ENCODE data around the gene CCDC134. TPM values are rescaled to one million over a fixed set of nuclear protein-coding genes. Genes with fewer than 3 reads are reported as not detected.
"Not testable (repeated sequence)": the region's sequence is repeated elsewhere in the genome, so short reads cannot be mapped to it uniquely, and the experiment has no call there.

Gene CCDC134
- total RNA-seq, 1 donor from 2014 or later = 18.4 TPM

- intact Hi-C loops (cut with micrococcal nuclease) = loop anchor here (1.0 to 5.0 kb wide), 2 partner anchors 36 to 119 kb away; no protein-coding TSS in a partner anchor
These were observed 21.2 kb downstream of the CCDC134 start for GRCh38 chr22:41821471-41822316.

DNA sequence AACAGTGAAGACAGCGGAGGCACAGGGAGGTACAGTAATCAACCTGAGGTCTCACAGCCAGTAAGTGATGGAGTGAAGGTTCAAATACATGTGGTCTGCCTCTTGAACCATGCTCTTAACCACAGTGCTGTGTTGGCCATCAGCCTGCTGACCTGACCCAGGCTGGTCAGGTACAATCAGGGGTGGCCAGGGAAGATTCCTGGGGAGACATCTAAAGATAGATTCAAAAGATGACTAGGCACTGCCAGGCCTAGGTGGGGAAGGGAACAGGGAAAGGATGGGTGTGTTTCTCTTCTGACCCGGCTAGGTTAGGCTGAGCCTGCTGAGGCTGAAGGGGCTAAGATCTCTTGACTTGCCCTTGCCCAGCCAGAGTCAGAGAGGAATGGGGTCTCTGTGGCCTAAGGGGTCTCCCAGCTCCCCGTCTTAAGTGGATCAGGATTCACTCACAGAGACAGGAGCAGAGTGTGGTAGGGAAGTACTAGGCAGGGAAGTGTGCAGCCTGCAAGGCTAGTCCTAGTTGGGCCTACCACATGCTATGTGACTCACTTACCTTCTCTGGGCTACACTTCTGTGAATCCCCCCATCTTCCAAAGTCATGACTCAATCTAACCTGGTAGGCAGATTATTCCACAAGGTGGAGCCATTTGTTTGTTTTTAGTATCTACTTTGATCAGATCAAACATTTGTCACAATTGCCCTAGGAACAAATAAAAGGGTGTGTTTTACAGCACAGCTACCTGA lies 22.0 kb downstream of the CCDC134 start:
- intact Hi-C loops (cut with micrococcal nuclease) = loop anchor here (1.0 to 5.0 kb wide), 2 partner anchors 35 to 118 kb away; no protein-coding TSS in a partner anchor

- intact Hi-C loops (cut with micrococcal nuclease) = loop anchor here (5.0 kb wide), 1 partner anchor 34 kb away; no protein-coding TSS in a partner anchor
These were observed 23.3 kb downstream of the CCDC134 start for GRCh38 chr22:41823797-41824196.

DNA sequence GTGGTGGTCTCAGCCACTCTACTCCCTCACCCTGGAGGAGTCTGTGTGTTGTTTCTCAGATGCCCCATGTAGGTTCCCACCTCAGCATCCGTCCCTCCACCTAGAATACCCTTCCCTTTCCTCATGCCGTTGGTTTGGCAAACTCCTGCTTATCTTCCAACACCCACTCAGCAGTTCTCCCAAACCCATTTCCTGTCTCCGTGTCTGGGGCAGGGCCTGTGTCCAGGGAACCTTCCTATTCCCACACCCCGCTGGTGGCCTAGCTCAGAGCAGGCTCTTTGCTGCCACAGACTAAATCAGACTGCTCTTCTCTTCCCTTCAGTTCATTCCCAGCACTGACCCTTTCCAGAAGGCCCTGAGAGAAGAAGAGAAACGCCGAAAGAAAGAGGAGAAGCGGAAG lies 24.9 kb downstream of the CCDC134 start:
- intact Hi-C loops (cut with micrococcal nuclease) = no loop called here

- intact Hi-C loops (cut with micrococcal nuclease) = no loop called here
These were observed 25.5 kb downstream of the CCDC134 start for GRCh38 chr22:41826021-41826420.

DNA sequence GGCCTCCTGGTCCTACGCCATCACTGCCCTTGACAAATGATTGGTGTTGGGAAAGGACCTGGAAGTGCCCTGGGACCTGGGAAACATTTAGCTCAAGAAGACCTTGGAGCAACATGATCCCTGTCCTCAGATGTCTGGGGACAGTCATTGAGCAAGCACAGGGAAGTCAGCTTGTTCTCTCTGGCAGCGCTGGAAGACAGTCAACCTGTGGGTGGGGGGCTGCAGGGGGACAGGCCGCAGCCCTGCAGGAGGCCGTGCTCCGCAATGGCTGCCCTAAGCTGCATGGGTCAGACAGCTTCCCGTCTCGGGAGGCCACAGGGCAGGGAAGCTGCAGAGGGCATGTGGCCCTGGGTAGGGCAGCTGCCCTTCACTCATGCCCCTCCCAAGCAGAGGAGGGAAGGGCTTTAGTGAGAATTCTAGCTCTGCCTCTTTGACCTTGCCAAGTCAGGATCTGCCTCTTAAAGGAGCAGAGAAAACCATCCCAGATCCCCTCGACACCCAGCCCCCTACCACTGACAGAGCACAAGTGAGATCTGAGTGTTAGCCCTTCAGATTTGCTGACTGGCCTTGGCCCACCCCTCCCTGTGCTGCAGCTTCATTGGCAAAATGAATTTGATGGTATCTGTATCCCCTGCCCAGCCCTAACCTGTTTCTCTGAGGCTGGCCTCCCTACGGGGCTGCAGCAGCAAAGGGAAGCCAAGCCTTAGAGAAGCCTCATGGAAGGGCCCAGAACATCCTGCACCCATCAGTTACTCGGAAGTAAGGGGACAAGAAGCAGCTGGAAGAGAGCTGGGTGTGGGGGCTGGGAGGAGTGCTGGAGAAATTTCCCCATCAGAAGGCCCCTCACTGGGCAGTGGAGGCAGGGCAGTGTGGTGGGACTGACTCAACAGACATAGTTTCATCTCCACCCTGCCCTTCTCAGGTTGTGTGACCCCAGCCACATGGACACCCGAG lies 26.2 kb downstream of the CCDC134 start:
- intact Hi-C loops (cut with micrococcal nuclease) = no loop called here

DNA sequence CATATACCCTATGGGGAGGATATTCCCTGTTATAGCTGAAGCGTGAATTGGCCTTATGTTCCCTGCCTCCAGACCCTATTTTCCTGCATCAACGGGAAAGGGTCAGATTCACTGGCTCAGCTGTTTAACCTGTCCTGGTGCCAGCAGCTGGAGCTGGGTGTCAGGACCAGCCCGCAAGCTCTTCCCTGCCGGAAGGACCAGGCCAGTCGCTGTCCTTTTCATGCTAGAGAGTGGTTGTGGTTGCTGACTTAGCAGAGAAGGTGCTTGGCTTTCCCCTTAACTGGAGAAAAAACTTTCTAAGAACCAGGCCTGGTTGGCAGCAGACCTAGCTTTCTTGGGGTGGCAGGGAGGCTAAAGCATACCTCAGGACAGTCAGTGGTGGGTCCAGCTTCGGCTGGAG lies 27.2 kb downstream of the CCDC134 start:
- intact Hi-C loops (cut with micrococcal nuclease) = no loop called here

- intact Hi-C loops (cut with micrococcal nuclease) = no loop called here
These were observed 28.0 kb downstream of the CCDC134 start for GRCh38 chr22:41828516-41828915.

- intact Hi-C loops (cut with micrococcal nuclease) = loop anchor here (5.0 kb wide), 1 partner anchor 48 kb away; no protein-coding TSS in a partner anchor
These were observed 29.7 kb downstream of the CCDC134 start for GRCh38 chr22:41830174-41830573.

- intact Hi-C loops (cut with micrococcal nuclease) = loop anchor here (5.0 kb wide), 1 partner anchor 49 kb away; no protein-coding TSS in a partner anchor
These were observed 30.9 kb downstream of the CCDC134 start for GRCh38 chr22:41831383-41831782.

GRCh38 chr22:41831828-41832552 lies 31.5 kb downstream of the CCDC134 start:
- intact Hi-C loops (cut with micrococcal nuclease) = loop anchor here (5.0 kb wide), 1 partner anchor 50 kb away; no protein-coding TSS in a partner anchor

DNA sequence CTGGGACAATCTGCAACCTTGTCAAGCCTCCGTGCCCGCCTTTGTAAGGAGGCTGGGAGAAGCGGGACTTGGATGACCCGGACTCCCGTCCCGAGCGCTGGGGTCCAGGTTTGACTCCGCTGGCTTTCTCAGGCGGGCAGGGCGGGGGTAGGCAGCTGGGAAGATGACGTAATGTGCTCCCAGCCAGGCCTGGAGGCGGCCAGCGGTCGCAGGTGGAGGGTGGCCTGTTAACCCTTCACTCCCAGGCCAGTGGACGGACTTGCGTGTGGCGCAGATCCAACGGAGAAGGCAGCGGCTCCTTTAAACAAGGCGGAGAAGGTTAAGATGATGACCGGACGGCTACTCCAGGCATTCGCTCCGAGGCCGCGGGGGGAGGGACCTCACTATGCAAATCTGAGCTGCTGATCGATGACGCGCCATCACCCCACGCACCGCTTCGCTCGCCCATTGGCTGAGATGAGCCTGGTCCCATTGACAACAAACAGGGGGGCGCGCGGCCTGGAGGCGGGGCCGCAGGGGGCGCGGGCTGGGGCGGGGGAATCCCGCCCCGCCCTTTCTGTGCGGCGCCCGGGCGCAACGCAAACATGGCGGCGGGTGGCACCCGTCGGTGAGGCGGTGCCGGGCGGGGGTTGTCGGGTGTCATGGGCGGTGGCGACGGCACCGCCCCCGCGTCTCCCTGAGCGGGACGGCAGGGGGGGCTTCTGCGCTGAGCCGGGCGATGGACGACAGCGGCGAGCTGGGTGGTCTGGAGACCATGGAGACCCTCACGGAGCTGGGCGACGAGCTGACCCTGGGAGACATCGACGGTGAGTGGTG lies 32.3 kb downstream of the CCDC134 start, which contains the start of gene SREBF2:
Gene SREBF2 (plus strand): TSS at position 553 of the 816 bp plus-strand sequence. CDS start 166 bp downstream, at position 719.
- intact Hi-C loops (cut with micrococcal nuclease) = loop anchor here (1.0 to 5.0 kb wide), 4 partner anchors 25 to 114 kb away; no protein-coding TSS in a partner anchor

GRCh38 chr22:41833369-41834004 lies 33.0 kb downstream of the CCDC134 start:
- intact Hi-C loops (cut with micrococcal nuclease) = loop anchor here (1.0 to 5.0 kb wide), 4 partner anchors 24 to 113 kb away; no protein-coding TSS in a partner anchor

DNA sequence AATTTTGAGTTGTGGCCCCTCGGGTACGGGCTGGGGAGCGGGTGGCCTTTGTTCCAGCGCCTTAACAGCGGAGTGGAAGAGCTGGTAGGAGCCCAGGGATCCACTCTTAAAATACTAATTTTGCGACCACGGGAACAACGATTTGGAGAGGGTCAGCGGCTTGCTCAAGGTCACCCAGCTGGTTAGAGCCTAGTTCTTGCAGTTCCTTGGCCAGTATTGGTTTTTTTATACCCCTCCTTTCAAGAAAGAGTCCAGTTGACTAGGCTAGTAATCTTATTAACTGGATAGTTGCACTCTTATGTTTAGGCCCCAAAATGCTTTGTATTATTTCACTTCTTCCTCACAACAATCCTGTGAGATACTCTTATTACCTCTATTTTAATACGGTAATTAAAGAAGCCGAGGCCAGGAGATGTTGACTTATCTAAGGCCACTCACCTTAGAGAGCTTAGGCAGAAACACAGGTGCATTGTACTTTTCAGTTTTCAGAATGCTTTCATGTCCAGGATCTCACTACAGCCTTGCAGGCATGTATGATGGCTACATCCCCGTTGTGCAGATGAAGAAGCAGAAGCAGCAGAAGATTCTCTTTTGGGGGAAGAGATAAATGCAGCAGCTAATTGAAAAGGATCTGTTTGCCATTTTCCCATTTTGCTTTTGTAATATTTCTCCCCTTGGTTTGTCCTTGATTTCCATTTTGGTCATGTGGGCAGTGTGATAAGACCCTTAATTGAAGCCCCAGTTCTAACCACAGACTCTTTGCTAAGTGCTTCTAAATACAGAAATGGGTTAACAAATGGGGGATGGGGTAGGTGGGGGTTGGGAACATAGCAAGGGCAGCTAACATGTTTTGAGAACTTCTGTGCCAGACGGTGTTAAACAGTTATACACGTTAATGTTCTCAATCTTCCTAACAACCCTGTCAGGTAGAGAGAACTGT lies 33.8 kb downstream of the CCDC134 start:
- intact Hi-C loops (cut with micrococcal nuclease) = loop anchor here (5.0 kb wide), 1 partner anchor 52 kb away; no protein-coding TSS in a partner anchor

DNA sequence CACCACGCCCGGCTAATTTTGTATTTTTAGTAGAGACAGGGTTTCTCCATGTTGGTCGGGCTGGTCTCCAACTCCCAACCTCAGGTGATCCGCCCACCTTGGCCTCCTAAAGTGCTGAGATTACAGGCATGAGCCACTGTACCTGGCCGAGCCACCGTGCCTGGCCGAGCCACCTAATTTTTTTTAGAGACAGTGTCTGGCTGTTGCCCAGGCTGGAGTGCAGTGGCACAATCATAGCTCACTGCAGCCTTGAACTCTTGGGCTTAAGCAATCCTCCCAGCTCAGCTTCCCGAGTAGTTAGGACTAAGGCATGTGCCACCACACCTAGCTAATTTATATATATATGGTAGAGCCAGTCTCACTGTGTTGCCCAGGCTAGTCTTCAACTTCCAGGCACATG lies 35.0 kb downstream of the CCDC134 start:
- intact Hi-C loops (cut with micrococcal nuclease) = not testable (repeated sequence)

DNA sequence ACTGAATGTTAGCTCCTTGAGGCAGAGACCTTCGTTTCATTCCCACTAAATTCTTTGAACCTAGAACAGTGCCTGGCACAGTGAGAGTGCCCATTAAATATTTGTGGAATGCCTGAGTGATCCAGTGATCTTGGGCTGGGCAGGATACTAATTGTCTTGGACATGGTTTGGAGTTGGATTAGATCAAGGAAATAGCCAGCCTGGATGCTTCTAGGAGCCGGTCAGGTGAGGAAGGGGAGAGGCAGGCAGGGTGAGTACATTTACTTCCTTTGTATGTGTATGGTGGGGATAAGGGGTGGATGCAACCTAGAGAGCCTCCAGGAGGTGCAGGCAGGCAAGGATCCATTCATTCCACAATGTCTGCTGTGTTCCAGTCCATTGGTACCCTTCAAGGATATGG lies 36.1 kb downstream of the CCDC134 start:
- intact Hi-C loops (cut with micrococcal nuclease) = no loop called here
